Dermis blood vessel endothelial cell (primary cell): ENCODE measurements around the gene STX3. TPM values are rescaled to one million over a fixed set of nuclear protein-coding genes. Genes with fewer than 3 reads are reported as not detected.
"Not testable (repeated sequence)": the region's sequence is repeated elsewhere in the genome, so short reads cannot be mapped to it uniquely, and the experiment has no call there.

ENCODE experiments used
- DNase-seq: peaks from one replicate; pipeline ENCODE4 v3.0.0; 2010
- total RNA-seq: library from RNA; depleted of rRNA; stranded (reverse); fragments of >200 nt; gene quantifications from 2 replicates; pipeline ENCODE4 v1.2.3, GENCODE V29; 2014

The STX3 gene
- total RNA-seq, 1 donor from 2014 or later: 143 TPM

DNA sequence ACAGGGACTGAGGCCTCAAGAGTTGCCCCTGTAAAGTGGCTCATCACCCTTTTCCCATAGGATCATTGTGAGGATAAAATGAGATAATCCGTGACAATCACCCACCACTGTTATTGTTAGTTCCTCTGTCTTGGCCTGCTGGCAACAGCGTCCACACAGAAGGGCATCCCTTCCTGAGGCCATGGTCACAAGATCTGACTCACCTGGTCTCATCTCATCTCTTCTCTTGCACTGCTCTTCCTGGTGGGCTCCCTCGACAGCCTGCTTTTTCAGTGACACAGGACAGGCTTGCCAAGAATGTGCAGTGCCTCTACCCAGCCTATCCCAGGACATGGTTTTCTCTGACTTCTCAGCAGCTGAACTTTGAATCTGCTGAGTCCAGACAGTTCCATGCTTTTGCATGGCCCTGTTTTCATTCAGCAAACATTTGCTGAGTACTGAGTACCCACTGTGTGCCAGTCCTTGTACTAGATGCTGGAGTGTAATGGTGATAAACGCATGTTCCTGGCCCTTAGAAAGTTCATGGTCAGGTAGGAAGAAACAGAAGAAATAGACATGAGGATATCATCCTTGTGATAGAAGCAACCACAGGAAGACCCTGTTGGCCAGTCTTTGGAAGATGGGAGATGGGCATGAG lies 3.3 kb downstream of the STX3 start:
- DNase-seq: no peak

DNA sequence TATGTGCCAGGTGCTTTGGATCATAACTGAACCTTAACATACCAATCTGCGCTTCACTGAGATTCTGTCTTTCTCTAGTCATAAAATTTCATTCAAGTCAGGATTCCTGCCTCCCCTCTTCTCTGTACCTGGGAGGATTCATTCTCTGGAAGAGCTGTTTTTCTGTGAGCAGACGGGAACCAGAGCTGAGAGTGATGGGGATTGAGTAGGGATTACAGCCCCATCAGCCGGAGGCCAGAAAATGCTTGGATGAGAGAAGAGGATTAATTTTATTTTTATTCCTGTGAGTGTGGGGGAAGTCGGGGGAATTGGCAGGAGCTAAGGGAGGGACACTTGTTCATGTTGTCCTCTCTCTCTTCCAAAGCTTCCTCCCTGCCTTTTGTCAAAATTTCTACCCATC lies 4.7 kb downstream of the STX3 start:
- no peak for DNase-seq

DNA sequence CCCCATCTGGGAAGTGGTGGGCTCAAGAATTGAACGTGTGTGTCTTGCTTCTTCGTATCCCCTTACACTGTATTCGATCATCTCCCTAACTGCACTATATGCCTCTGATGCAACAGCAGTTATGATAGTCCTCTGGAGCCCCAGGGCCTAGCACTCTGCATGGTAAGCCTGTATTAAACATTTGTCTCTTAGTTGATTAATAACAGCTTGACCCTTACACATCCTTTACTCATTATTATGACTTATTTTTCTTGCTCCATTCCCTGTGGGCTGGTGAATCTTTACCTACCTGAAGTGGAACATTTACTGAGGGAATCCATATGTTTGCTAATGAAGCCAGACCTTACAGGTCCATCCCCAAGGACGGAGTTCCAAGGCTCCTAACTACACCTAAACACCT lies 5.6 kb downstream of the STX3 start:
- no peak for DNase-seq

DNA sequence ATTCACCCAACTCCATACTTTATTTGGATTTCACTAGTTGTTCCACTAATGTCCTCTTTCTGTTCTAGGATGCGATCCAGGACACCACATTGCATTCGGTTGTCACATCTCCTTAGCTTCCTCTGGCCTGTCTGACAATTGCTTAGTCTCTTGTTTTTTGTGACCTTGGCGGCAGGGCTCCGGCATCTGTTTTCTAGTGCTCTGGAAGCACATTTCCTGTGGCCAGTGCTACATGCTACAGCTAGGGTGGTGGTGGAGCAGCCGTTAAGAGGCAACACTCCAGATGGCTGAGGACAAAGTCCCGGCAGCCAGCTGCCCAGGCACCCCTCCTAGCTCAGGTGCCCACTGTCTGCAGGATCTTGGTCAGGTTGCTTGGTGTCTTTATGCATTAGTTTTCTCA lies 6.8 kb downstream of the STX3 start:
- peak; percentile 29 for DNase-seq

DNA sequence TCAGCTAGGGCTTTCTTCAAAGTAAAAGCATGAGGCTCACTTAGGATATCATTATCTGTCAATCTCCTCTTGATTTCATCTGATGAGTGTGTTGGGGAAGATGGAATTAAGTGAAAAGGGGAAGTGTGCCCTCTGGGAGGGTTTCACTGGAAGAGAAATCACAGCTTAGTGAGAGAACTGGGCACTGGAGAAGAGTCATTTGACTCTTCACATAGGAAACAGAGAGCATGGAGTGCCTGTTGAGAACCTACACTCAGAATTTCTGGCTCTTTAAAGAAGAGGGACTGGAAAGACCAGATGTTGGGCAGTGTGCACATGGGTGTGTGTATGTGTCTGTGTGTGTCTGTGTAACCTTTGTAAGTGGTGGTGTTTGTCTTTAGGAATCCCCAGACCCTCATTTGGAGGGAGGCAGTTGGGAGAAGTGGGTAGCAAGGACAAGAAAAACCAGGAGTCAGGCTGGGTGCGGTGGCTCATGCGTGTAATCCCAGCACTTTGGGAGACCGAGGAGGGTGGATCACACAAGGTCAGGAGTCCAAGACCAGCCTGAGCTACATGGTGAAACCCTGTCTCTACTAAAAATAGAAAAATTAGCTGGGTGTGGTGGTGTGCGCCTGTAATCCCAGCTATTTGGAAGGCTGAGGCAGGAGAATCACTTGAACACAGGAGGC lies 10.0 kb downstream of the STX3 start:
- no peak for DNase-seq

DNA sequence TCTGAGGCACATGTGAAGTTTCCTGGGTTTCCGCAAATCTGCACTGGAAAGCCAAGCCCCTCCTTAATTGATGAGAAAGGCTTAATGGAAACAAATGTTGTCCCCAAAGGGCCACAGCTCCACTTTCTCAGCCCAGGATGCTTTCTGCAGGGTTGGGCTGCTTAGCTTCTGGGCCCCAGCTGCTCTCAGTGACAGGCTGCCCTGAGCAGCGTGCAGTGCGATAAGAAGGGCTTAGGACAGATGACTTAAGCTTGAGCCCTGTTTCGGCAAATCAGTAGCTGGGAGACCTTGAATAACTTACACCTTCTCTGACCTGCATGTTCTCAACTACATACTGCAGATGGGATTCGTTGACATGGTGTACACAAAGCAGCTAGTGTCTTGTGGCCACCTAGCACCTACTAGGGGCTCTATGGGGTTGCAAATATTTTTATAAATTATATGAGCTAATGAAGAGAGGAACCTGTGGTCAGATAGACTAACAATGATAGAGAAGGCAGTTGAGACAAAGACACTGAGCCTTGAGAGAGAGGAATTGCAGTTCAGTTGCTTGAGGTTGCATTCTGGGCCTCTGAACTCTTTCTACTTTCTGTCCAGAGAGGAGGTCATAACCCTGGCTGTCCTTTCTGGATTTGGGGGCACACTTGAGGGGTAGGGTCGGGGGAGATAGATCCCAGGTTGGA lies 11.5 kb downstream of the STX3 start:
- no peak for DNase-seq

DNA sequence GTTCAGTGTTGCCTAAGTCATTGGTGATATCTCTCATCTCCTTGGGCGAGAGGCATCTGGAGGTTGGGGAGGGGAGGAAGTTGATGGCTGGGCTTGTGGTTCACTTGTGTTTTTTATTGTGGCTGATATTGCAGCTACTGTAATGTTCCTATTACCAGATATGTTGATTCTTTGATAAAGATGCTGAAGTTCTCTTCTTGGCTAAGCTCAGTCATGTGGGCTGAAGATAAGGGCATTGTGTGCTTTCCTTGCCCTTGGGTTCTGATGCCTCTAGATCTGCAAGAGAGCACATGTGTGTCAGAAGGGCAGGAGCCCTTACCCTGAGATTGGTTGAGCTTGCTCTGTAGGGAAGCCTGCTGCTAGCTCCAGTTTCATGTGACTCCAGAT lies 12.0 kb downstream of the STX3 start:
- DNase-seq: no peak

DNA sequence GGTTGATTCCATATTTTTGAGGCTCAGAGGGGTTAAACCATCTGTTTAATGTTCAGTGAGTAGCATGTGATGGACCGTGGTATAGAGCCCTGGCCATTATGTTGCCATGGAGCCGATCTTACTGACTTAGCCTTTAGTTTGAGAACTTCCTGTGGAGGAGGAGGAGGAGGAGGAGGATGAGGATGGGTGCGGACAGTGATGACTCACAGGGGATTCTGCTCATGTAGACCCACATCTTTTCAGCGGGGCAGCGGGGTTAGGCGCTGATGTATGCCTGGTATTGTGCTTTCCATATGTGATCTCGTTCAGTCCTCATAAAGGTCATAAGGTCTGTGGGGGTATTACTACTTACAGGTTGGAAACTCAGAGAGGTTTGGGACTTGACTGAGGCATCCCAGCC lies 13.9 kb downstream of the STX3 start:
- DNase-seq: peak; percentile 32

DNA sequence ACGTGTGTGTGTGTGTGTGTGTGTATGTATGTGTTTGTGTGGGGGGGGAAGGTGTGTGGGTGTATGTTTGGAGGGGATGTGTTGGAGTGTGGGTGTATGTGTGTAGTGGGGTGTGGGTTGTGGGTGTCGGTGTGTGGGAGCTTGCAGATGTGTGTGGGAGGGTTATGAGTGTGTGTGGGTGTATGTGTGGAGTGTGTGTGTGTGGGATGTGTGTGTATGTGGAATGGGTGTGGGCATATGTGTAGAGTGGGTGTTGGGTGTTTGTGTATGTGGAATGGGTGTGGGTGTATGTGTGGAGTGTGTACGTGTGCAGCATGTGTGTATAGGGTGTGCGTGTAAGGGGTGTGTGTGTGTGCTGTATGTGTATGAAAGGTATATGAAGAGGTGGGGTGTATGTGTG lies 14.7 kb downstream of the STX3 start:
- DNase-seq: no peak

DNA sequence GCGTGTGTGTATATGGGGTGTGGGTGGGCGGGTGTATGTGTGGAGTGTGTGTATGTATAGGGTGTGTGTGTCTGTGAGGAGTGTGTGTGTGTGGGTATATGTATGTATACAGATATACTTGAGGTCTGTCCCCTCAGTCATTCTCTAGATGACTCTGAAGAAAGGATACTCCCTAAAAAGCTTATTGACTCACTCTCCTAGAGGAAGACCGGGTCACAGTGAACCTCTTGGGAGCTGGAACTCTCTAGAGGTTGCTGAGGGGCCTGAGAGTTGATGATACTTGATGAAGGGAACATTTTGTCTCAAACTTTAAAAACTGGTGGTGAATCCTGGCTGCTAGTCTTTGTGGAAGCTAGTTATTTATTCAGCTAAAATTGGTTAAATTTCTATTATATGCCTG lies 15.1 kb downstream of the STX3 start:
- no peak for DNase-seq

DNA sequence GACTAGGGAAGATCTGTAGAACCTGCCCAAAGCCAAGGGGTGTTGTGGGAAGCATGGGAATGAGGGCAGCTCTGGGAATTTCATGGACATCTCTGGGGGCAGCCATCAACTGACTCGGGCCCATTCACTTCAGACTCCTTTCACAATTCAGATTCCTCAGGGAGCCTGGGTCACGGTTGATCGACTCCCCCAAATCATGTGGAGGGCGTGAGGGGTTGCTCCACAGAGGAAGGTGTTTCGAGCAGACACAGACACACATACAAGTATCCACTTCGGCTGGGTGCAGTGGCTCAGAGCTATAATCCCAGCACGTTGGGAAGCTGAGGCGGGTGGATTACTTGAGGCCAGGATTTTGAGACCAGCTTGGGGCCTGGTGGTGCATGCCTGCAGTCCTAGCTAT lies 15.7 kb downstream of the STX3 start:
- DNase-seq: no peak

DNA sequence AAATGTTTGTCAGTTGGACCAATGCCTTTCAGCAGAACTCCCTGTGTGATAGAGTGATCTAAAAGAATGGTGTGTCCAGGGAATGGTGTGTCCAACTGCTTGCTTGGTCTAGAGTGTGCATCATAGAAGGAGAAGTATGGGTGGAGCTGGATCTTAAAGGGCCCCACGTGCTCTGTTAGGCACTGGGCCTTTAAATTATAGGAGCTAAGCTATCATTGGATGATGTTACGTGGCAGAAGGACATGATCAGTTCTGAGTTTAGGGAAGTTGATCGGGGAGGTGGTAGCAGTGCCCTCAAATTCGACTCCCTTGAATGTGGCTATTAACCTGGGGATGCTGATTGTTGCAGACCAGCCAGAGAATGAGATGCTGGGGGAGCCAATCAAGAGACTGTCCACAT lies 16.4 kb downstream of the STX3 start:
- no peak for DNase-seq

DNA sequence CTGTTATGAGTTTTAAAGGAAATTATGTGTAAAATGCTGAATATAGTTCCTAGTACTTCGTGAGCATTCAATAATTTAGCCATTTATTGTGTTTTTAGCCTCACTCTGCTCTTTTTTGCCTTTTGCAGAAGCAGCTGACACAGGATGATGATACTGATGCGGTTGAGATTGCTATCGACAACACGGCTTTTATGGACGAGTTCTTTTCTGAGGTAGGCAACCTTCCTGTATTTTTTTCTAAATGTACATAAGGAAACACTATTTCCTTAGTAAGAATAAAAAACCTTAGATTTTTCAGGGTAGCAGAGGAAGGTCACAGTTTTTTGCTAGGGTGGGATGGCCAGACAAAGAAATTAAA lies 17.9 kb downstream of the STX3 start:
- DNase-seq: no peak

DNA sequence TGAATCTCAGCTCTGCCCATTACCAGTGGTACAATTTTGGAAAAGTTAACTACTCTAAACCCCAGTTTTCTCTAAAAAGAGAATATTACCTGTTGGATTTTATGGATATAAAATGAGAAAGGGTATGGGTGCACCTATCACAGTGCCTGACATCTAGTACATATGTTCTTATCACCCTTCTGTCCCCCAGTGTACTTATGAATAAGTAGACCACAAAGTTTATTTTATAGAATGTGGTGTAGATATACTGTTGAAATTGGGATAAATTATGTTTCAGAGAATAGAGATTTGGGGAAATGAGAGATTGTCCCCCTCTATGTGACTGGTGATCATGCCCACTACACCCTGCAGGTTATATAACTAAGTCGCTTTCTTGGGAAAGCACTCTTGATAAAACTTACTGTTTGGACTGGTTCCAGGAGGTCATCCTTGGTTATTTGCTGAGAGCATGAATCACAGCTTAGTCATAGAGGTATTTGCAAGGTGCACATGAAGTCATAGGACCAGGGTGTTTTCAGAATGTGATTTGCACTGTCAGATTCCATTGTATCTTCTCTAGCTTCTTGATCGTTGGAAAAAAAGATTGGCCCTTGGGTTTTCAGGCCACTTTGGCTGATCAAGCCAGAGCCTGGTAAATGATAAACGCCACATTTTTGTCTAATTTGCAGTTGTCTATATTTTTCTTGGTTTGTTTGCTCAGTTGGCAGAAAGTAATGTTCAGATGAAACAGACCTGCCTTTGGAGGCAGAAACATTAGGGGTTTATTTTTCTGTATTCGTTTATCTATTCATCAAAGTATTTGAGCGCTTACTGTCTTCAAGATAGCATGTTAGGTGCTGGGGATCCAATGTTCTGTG lies 21.3 kb downstream of the STX3 start:
- peak; percentile 93 for DNase-seq

DNA sequence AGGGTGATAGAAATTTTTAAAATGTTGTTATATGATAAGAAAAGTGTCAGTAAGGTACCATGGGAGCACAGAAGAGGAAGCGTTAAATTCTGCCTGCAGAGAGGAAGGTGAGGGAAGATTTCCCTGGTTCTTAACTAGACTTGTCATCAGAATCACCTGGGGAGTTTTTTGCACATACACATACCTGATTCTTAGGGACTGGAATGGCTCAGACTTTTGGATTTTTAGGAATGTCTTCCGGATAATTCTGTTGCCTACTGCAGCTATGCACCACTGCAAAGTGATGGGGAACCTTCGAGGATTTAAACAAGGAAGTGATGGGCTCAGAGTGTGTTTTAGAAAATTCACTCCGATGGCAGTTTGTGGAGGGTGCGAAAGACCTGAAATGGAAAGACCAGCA lies 21.9 kb downstream of the STX3 start:
- DNase-seq: no peak

DNA sequence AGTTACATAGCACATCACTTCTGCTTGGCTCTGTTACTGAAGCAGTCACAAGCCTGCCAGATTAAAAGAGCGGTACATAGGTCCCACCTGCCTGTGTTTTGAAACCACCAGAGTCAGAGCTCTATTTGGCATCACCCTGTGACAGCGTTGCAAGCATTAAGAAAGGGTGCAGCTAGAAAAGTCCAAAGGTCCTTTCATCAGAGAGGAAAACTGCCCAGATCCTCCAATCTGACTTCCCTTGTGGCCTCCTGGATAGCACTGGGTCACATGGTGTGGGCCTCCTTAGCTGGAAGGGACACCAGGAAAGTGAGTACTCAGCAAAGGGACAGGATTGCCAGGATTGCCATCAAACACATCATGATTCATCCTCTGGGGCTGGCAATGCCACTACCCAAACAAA lies 22.9 kb downstream of the STX3 start:
- DNase-seq: no peak

DNA sequence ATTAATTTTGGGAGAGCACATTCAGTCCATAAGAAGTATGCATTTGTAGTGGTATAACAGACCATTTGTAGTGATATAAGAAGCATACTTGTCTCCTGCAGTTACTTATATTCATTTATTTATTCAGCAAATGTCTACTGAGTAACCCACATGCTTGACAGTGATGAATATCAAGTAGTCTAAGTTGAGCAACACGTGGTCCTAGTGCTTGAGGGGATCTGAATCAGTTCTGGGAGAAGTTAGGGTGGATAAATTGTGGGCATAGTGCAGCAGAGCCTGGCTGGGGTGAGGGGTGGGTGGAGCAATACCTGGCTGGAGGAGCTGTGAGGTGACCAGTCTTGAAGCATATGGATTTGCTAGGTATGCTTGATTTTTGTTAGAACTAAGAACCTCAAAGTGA lies 24.3 kb downstream of the STX3 start:
- DNase-seq: no peak

DNA sequence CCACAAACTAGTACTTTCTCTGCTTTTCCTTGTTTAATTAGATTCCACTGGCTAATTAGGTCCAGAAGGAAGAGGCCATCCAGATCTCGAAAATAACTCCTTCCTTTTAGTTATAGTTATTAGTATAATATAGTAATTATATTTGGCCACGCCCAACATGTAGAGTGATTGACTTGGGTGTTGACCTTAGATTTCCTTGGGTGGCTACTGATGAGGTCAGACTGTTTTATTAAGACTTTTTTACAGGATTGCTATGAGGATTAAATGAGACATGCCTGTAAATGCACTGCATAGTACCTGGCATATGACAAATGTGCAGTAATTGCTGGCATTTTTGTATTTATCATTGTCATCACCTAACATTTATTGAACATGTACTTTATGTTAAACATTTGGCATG lies 26.9 kb downstream of the STX3 start:
- DNase-seq: no peak

DNA sequence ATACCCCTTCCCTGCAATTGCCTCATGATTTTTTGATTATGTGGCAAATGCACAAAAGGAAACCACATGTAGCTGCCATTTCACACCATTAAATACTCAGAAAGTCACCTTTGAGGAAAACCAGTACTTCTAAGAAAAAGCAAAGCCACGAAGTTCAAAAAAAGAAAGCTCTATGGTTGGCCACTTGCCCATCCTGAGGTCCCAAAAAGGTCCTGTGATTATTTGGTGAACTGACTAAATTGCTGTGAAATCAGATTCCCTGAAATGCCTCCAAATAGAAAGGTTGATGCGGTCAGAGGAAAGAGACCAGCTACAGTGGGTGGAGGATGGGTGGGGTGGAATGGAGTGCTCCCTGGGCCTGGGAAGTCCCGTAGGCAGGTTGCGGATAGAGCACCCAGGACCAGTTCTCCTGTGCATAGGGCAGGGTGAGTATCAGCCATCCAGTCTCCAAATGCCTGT lies 28.5 kb downstream of the STX3 start:
- DNase-seq: no peak

DNA sequence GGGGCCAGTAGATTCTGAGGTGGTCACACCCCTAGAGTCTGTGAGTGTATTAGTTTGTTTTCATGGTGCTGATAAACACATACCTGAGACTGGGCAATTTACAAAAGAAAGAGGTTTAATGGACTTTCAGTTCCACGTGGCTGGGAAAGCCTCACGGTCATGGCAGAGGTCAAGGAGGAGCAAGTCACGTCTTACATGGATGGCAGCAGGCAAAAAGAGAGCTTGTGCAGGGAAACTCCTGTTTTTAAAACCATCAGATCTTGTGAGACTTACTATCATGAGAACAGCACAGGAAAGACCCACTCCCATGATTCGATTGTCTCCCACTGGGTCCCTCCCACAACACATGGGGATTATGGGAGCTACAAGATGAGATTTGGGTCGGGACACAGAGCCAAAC lies 29.3 kb downstream of the STX3 start:
- DNase-seq: not testable (repeated sequence)

DNA sequence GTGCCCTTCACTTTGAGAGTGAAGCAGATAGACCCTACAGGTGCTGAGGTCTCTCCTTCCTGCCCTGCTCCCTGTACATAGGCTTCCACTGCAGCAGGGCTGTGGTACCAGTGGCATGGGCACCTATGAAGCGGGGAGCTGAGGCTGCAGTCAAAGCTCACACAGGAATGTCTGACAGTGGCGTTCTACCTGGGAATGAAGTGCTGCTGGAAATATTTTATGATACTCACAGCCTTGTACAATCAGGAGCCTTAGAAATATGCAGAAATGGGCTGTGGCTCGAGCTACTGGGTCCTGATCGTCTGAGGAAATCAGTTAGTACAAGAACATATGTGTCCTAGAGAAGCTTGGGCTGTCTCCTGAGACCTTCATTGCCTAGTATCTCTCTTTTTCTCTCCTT lies 30.6 kb downstream of the STX3 start:
- DNase-seq: no peak

DNA sequence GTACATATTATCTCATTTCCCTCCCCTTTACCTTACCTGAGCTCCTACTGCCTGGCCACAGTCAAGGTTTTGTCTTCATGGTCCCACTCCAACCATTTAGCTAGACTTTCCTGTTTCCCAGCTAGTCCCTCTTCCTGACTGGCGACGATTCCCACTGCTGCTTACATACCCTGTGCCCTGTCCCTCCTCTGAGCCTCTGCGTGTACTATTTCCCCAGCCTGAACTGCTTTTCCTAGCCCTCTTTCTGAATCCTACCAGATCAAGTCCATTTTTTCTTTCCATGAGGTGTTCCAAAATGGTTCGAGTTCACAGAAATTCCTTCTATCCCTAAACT lies 32.0 kb downstream of the STX3 start:
- DNase-seq: no peak

DNA sequence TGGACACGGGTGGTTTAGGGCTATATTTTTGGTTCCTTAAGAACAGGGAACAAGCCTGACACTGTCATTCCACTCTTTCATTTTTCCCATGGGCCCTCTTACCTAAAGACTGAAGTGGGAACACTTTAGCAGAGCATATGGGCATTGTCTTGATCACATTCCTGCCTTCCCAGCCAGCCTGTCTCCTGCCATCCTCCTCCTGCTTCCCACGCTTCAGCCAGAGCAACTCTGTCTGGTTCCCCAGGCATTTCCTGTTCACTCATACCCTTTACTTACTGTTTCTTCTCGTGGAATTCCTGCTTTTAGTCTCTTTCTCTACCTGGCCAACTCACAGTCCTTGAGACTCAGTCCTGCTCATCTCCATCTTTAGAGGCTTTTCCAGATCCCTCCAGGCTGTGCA lies 32.6 kb downstream of the STX3 start:
- DNase-seq: peak; percentile 85

DNA sequence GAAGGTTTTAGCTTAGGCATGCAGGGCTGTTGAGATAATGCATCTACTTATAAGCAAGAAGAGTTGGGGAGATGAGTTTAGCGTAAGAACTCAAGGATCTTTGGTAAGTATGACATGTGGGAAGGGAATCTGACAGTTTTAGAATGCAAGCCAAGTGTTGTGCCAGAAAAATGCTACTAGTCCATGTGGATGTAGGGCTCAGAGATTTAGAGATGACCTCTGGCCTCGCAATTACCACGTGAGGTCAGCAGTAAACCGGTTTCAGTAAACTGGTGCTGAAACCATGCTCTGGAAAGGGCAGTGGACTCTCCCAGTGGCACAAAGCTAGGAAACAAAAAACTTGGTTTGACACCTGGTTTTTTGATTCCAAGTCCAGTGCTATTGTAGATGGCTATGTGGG lies 36.5 kb downstream of the STX3 start:
- no peak for DNase-seq
